ENCODE results near the gene ZGPAT. TPM values are rescaled to one million over a fixed set of nuclear protein-coding genes. Genes with fewer than 3 reads are reported as not detected.
A peak's percentile ranks its signal among the peaks of the same experiment; 100 is the strongest.

ZGPAT gene
- total RNA-seq, 1 experiment from 2014 or later, result 35.8 TPM

GRCh38 chr20:63704749-63705117 lies 3.1 kb upstream of the ZGPAT start:
- Histone ChIP-seq H3K4me3 (ENCODE audit: low read depth in 2 of 2, low read length in 2 of 2) (no peak overlapping the region), H3K27me3 (ENCODE audit: control insufficient read depth, insufficient read depth, low read length) (no peaks in the 10 kb centered on the region), H3K9me3 (ENCODE audit: control insufficient read depth, insufficient read depth, low read depth, low read length) (no peaks in the 10 kb centered on the region), H3K27ac (ENCODE audit: low read length) (no peak overlapping the region), H3K36me3 (ENCODE audit: control insufficient read depth, insufficient read depth, low read length) (peaks cover 9% of the 10 kb centered on the region; the same call in 1 of the 2 replicates), H3K4me1 (ENCODE audit: control insufficient read depth, insufficient read depth, low read length) (peaks cover 49% of the 10 kb centered on the region)
- in situ Hi-C loops (cut with HindIII; ENCODE audit: low pct_unique_long_range_greater_than_20kb, low sequenced_read_pairs) (no loop called here), intact Hi-C loops (cut with micrococcal nuclease; ENCODE audit: unreplicated experiment) (no loop called here)
- CTCF ChIA-PET, result no interaction called here
- POLR2A ChIA-PET, result no interaction called here
- ATAC-seq (no peak), DNase-seq (ENCODE audit: low read depth, low spot score) (no peak)
- no peak for TF ChIP-seq TCF7L2 (IDR thresholded peaks at IDR 0.05; ENCODE audit: low read depth, low read length)
- no TSS peak for BruUV-seq (replicated peaks)

GRCh38 chr20:63705232-63706026 lies 2.4 kb upstream of the ZGPAT start:
- peaks cover 42% of the 10 kb centered on the region for H3K4me1 ChIP-seq (ENCODE audit: control insufficient read depth, insufficient read depth, low read length)
- intact Hi-C loops (cut with micrococcal nuclease; ENCODE audit: unreplicated experiment), result no loop called here
- H3K36me3 ChIP-seq (ENCODE audit: control insufficient read depth, insufficient read depth, low read length), result peaks cover 9% of the 10 kb centered on the region; the same call in 1 of the 2 replicates
- no TSS peak for BruUV-seq (replicated peaks)
- H3K9me3 ChIP-seq (ENCODE audit: control insufficient read depth, insufficient read depth, low read depth, low read length), result no peaks in the 10 kb centered on the region
- in situ Hi-C loops (cut with HindIII; ENCODE audit: low pct_unique_long_range_greater_than_20kb, low sequenced_read_pairs), result no loop called here
- H3K27ac ChIP-seq (ENCODE audit: low read length), result peak overlapping the region; percentile 91
- DNase-seq (ENCODE audit: low read depth, low spot score), result no peak
- TF ChIP-seq REST (IDR thresholded peaks at IDR 0.05; ENCODE audit: insufficient read depth in 1 of 2, low read depth in 2 of 2, low read length in 1 of 2) (no peak), CTCF (IDR thresholded peaks at IDR 0.05) (no peak), POLR2AphosphoS5 (IDR thresholded peaks at IDR 0.05; ENCODE audit: low read depth, low read length) (no peak), TCF7L2 (IDR thresholded peaks at IDR 0.05; ENCODE audit: low read depth, low read length) (no peak), SIN3A (IDR thresholded peaks at IDR 0.05; ENCODE audit: borderline replicate concordance, insufficient read depth, low read depth, low read length) (no peak)
- no peaks in the 10 kb centered on the region for H3K27me3 ChIP-seq (ENCODE audit: control insufficient read depth, insufficient read depth, low read length)
- no peak for ATAC-seq
- H3K4me3 ChIP-seq (ENCODE audit: low read depth in 2 of 2, low read length in 2 of 2), result peak overlapping the region in 1 of 2 experiments; percentile 76; a peak in 2 of 4 replicates
- CTCF ChIA-PET, result no interaction called here
- POLR2A ChIA-PET, result interaction anchor here (0.6 kb wide), 1 partner anchor 172 kb away, joined by 7 read pairs; no protein-coding TSS in a partner anchor

Data from Panc1 (cell line).